HG03457 (cell line): ENCODE results near the gene PTBP3.

Experiments used
- ATAC-seq: cut with Tn5 transposase; IDR thresholded peaks from one replicate; pipeline ENCODE4 v1.9.1; 2021; ENCODE audit warnings: moderate number of reproducible peaks; ENCODE audit not compliant: unreplicated experiment

PTBP3 gene

DNA sequence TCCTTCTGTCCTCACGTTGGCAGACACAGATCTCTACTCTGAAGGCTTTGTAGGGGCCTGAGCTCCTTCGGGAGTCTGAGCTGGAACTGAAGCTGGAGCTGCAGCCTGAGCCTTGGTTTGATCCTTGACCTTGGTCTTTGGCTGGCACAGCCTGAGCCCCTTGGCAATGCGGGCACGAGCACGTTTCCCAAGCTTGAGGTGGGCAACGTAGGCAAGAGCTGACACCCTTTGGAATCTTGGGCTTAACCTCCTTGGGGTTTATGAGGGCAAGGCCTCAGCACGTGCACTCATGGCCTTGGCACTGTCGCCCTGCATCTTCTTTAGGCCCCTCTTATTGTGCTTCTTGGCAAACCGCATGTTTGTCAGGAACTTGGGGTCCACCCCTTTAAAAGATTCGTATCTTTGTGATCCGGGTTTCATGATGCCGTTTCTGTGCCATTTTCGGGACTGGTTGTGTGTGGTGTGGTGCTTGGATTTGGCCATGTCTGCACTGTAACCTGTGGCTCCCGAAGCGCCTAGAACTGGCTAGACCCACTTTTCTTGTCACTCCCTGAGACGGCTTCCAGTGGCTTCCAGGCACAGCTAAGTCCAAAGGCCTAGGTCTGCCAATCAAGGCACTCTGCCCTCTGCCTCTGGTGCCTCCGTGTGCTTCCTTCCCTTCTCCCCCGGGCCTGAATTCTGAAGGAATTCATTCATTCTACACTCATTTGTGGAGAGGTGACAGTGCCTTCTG is 159.8 kb downstream of the PTBP3 start:
- no peak for ATAC-seq

DNA sequence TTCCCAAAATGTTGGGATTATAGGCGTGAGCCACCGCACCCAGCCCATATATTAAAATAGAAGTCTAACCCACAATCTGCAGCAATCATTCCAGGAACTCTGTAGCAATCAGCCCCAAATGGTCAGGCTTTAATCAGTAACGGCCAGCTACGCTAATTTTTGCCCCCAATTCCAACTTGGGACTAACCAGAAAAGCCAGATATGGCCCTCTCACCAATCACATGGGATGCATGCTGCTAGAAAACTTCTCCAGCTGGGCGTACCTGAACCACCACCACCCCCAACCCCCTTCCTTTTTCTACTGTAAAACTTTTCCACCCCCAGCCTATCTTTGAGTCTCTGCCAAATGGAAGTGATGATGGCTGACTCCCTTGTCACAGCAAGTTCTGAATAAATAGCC is 162.5 kb downstream of the PTBP3 start:
- ATAC-seq, result no peak

DNA sequence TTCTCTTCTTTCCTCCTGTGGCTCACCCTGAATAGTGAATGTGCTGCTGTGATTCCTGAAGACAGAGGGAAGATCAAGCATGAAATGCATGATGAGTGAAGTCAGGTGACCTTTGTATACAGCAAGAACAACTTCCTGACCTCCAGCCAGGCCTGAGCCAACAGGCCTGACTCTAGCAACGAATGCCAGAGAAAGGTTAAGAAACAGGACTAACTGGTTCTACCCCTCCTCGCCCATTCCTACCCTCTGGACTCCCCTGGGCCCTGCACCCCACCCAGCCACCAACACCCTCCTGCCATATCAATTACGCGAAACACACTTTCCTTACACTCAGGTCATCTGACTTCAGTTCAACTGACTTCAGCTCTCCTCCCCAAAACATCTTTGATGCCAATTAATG is 163.2 kb downstream of the PTBP3 start:
- ATAC-seq, result no peak

DNA sequence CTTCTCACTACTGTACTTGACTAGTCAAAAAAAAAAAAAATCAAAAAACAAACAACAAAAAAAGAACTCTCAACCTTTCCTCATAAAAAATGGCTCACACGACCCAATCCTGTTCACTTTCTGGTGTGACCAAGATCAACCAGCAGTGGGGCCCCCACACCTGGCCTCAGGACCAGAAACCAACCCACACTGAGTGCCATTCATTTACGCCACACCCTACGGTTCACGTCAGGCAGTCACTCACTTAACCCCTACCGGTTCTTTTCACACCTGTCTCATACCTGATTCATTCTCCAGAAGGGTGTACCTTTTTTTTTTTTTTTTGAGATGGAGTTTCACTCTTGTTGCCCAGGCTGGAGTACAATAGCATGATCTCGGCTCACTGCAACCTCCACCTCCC is 164.1 kb downstream of the PTBP3 start:
- no peak for ATAC-seq

DNA sequence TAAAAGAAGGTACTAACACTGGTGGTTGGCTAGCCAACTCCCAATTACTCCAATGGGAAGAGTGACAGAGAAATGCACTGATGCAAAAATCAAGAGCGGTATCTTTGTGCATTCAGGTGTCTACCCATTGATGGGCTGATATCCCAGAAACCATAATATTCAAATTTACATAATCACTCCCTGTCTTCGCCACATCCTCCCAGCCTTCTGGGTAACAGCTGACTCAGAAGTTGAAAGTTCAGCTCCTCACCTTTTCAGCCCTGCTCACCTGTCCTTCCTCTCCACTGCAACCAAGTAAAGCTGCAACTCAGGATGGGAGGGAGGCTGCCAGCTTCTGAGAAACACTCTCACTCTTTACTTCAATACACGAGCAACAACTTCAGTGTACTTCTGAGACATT is 165.2 kb downstream of the PTBP3 start:
- ATAC-seq, result no peak
